ENCODE data around the gene ARMH3.

ARMH3 gene

GRCh38 chr10:101893510-101894120 lies 162.4 kb downstream of the ARMH3 start:
- DNase-seq: no peak

- no peak for DNase-seq
Measured at GRCh38 chr10:101892782-101893391, 163.1 kb downstream of the ARMH3 start.

DNA sequence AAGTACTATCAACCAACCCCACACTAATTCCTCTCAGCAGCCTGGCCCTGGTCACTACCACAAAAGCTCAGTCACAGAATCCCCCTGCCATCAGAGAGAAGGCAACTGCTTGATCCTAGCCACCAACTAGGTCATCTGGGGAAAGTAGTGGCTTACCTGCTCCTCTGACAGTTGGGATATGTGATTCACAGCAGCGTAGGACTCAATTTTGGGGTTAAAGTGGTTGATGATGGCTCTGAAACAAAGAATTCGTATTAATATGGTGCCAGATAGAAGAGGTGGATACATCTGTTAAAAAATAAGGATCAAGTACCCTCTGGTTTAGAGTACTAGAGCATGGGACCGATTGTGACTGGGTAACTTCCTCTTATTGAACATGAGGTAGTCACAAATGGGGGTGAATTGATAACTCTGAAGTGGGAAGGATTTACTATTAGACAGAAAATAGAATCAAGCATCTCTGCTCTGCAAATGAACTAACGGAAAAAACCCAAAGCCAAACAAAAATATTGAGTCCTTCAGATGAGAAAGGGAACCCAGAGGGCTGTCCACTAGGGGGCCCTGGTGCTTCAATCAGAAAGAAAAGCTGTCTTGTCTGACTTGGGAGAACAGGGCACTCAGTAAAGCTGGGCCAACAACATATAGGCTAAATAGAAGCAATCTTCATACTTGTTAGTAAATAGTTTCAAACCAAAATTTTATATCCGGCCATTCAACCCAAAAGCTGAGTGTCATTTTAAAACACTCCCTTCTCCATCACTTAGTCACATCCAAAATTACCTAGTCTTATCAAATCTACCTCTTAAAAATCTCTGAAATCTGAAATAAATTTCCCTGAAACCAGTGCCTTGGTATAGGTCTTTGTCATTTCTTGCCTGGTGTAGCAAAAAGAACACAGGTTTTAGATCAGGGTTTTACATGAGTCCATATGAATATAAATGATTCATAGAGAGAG lies 166.4 kb downstream of the ARMH3 start:
- peak; percentile 36 for DNase-seq

DNA sequence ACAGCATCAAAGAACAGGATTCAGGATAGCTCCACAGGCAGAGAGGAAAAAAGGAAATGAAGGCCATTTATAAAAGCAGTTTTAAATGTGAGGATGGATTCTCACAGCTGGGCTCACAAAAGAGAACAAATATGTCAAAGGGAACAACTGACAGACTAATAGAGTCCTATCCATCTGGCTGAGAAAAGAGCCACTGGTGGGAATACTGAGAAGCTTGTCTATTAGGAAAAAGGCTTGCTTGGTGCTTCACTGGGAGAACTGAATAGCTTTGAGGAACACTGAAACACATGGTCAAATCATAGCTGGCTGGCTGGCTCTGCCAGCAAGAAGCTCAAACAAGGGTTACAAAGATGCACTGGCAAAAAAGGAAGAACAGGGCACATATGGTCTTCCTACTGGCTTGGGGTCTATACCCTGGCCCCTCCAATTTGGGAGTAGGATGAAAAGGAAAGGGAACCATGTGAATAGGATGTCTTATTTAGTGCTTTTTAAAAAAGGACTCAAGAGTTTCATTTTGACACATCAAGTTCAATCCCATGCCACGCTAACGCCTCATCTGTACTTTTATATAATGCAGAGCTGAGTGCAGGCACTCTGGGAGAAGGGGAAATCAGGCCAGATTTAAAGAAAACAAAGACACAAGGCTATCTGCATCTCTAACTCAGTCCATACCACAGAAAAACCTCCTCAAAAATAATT lies 167.6 kb downstream of the ARMH3 start:
- DNase-seq: no peak

DNA sequence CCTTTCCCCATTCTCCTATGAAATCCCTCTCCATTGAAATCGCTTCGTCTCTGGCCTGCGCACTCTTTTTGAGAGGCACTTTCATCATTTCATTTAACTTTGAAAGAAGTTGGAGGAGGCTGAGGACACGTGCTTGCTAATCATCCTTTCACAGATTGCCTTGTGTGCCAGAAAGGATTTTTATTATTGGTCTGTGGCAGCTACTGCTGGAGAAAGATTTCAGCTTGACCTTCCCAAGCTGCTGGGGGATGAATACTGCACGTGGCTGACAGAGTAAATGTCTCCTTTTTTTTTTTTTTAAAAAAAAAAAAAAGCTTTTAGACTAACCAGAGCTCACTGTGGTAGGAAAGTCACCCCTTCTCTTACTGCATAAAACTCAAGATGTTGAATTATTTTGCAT lies 168.2 kb downstream of the ARMH3 start:
- no peak for DNase-seq

- DNase-seq: no peak
Measured at GRCh38 chr10:101886521-101887312, 169.3 kb downstream of the ARMH3 start.

- no peak for DNase-seq
Measured at GRCh38 chr10:101881036-101881774, 174.8 kb downstream of the ARMH3 start.

GRCh38 chr10:101880232-101880573 lies 175.8 kb downstream of the ARMH3 start:
- no peak for DNase-seq

DNA sequence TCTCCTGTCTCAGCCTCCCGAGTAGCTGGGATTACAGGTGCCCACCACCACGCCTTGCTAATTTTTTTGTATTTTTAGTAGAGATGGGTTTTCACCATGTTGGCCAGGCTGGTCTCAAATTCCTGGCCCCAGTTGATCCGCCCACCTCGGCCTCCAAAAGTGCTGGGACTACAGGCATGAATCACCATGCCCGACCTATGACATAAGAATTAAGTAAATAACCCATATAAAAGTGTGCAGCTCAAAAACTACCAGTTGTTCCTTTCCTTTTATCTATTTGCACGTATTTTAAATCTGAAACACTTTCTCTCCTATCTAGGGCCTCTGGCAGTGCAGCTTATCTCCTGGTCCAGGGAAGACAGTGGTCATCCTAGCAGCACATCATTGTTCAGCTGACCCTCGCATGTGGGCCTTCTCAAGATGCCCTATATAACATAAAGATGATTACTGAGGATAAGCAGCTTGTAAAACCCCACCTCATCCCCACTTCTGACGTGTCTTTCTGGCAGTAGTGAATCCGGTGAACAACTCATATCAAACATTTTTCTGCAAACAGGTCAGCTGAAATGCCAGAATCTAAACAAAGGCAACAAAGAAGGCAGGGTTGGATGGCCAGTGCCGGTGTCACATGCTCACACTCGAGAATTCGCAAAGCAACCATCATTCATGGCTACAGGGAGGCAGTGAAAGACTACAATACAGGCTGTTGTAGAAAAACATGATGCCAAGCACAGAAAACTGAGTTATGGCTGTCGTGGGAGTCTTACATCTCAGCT lies 176.3 kb downstream of the ARMH3 start:
- no peak for DNase-seq

DNA sequence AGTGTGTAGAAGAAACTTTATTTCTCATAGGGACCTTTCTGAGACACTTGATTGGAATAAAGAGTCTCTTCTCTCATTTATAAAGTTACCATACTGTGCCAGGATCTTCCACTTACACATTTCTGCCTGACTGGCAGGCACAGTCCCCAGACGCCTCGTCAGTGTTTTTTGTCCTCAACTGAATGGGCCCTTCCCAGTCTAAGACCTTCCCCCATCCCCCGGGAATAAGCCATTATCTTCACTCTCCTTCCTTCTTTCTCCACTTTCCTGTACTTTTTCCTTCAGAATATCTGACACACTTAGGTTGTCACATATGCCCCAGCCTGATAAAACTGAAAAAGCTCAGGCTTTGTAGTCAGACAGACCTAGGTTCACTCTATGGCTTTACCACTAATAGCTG lies 177.1 kb downstream of the ARMH3 start:
- no peak for DNase-seq

DNA sequence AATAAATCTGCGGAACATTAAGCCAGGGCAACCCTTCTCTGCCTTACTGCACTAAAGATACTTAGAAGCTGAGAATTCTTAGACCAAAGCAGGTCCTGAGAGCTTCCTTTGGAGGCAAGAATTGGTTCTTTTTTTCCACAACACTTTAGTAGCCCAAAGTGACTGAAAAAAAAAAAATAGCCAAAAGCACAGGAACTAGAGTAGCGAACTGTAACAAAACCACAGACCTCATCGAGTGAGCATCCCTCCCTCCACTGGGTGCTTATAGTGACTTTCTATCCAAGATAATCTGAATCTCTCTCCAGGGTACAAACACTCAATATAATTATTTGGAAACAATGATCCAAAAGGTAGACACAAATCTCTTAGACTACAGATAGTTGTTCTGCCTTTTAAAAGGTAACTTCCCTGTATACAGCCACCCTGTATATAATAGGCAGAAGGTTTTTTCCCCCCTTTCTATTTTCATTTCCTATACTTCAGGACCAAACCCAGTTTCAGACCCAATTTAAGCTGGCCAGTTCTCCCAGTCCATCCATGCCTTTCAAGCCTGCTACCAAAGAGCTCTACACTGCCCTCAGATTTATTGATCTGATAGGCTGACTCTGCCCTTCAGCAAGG lies 180.8 kb downstream of the ARMH3 start:
- no peak for DNase-seq

GRCh38 chr10:101874252-101874651 lies 181.7 kb downstream of the ARMH3 start:
- no peak for DNase-seq

GRCh38 chr10:101867931-101868330 lies 188.0 kb downstream of the ARMH3 start:
- DNase-seq: no peak

- no peak for DNase-seq
Measured at GRCh38 chr10:101859530-101859929, 196.4 kb downstream of the ARMH3 start.

DNA sequence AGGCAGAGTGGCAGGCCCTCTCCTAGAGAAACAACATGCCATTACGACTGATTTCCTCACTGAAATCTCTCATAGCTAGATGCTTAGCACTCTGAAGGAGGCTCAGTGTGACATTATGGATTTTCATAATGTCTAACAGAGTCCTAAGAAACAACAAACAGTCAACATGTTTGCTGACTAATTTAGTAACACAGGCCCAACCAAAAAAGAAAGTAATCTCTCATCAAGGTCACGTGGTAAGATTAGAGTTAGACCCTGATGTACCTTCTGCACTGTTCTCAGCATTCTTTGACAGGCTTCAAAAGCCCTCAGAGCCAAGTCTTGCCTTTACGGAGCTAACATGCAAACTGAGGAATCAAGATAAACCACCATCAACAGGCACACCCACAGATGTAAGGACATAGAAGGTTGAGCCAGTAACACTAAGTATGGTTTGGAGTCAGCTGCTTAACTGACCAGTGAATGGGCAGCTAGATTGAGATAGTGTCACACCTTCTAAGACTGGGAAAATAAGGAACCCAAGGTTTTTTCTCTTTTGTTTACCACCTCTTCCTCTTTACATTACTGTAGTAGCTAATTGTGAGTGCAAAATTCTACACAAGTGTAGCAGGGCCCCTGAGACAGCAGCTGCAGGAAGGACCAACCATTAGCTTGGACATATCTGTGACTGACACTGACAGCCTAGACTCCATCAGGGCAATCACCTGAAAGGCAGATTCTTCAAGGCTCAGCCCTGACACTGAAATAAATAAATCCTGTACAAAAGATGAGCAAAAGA lies 197.1 kb downstream of the ARMH3 start:
- DNase-seq: no peak

DNA sequence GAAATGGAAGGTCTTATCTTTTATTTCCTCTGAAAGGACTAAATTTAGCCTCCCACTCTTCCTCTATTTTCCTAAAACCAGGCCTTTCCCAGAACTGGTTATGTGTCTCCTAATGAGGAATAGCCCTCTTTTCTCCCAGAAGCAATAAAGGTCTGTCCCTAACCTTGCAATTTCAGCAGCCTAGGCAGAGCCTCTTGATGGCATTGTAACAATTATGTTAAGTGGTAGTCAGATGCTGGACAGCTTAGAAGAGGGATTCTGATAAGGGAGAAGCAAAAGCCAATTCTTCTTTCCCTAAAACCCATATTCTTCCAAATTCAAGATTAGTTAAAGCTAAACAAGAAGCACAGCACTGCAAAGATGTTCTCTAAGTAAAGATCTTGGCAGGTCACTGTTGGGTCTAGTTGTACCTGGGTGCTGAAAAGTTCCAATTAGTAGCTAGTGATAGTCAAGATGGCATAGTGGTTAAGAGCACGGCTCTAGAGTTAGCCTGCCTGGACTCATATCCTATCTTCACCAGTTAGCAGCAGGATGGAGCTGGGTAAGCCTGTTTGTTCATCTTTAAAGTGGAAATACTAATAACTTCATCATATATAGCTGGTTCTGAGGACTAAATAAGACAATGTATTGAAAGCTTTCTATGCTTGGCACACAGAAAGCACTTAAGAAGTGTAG lies 198.0 kb downstream of the ARMH3 start:
- DNase-seq: no peak

DNA sequence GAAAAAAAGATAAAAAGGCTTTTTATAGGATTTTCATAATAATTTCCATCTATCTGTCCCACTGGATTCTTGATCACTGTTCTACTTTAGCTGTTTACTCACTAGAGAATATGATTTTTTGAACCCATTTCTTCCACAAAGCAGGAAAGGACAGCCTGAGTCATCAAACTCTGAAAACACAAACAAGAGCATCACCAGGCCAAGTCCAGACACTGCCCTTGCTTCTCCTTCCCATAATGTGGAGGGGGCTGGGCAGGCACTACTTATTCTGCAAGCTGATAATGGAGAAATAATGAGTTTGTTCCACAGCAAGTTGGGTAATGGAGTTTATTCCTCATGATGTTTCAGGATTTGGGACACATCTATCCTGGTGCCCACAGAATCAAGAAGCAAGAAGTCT lies 199.3 kb downstream of the ARMH3 start:
- no peak for DNase-seq

GRCh38 chr10:101851411-101852116 lies 204.4 kb downstream of the ARMH3 start:
- no peak for DNase-seq
